Glomerular endothelial cell (primary cell): ENCODE results near the gene DEPDC1B. TPM values are rescaled to one million over a fixed set of nuclear protein-coding genes. Genes with fewer than 3 reads are reported as not detected.
A peak's percentile ranks its signal among the peaks of the same experiment; 100 is the strongest.
"Not testable (repeated sequence)": the region's sequence is repeated elsewhere in the genome, so short reads cannot be mapped to it uniquely, and the experiment has no call there.

Source experiments
- DNase-seq: peaks from one replicate; pipeline ENCODE4 v3.0.0-alpha.2; 2011; ENCODE audit warnings: low read depth, low spot score; ENCODE audit errors: extremely low read depth
- total RNA-seq: library from RNA; depleted of rRNA; stranded (reverse); fragments of >200 nt; gene quantifications from 2 replicates; pipeline ENCODE4 v1.2.3, GENCODE V29; 2015

Gene DEPDC1B
- total RNA-seq, 1 donor from 2014 or later: 3.4 TPM

DNA sequence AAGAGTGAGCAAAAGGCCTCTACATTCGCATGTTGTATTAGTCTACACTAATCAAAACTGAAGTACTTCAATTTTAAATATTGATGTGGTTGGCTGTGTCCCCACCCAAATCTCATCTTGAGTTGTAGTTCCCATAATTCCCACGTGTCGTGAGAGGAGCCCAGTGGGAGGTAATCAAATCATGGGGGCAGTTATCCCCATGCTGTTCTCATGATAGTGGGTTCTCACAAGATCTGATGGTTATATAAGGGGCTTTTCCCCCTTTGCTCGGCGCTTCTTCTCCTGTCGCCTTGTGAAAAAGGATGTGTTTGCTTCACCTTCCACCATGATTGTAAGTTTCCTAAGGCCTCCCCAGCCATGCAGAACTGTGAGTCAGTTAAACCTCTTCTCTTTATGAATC, 112.7 kb downstream of the DEPDC1B start:
- not testable (repeated sequence) for DNase-seq

DNA sequence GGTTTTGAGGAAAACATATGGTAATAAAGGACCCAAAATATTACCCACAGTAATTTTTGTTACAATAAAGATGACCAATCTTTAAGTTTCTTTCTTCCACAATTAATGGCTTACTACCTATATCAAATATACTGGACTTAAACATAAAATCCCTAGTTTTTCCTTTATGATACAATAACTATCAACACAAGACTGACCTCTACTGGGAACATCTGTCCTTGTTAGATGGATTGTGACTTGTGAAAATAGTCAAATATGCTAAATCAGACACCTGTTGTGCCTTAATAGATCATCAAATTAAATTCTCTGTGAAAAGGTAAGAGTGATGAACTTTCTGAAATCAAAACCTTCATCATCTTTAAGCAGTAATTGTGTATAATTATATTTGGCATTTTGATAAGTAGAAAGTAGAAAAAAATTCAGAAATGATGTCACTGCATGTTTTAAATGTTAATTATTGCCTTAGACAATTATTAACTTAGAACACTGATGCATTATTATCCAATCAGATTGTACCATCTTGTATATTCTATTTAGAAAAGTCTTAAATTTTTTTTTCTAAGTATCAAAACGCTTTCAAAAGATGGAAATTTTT, 113.6 kb downstream of the DEPDC1B start:
- DNase-seq: peak; percentile 10

DNA sequence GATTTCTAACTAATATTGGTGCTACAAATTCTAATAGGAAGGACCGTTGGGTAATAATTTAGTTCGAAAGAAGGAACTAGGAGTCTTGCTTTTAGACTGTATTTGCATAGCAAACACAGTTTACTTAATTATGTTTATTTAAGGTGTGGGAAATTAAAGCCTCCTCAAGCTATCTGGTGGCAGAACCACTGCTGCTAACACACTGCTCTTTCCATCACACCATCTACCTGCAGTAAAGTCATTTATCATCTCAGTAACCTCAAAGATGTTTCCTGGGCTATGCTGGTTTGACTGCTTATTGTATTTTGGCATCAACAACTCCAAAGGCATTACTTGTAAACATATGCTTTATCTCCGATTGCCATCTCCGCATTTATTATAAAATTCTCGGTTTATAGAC, 114.3 kb downstream of the DEPDC1B start:
- no peak for DNase-seq

DNA sequence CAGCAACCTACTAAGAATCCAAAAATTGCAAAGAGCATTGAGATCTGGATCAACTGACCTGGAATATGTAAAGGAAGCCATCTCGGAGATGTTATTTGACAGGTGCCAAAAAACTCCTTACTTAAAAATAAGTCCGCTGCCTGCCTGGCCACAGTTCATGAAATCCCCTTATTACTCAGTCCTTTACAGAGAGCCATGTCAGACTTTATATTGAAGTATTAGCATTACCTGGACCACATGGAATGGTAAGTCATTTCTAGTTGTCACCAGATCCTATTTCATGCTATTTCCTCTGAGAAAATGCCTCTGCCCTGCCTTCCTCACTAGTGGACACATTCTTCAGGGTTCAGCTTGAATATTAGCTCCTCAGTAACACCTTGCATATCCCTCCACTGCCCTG, 115.7 kb downstream of the DEPDC1B start:
- DNase-seq: no peak

- DNase-seq: no peak
These were observed 116.3 kb downstream of the DEPDC1B start for GRCh38 chr5:60583616-60584015.

DNA sequence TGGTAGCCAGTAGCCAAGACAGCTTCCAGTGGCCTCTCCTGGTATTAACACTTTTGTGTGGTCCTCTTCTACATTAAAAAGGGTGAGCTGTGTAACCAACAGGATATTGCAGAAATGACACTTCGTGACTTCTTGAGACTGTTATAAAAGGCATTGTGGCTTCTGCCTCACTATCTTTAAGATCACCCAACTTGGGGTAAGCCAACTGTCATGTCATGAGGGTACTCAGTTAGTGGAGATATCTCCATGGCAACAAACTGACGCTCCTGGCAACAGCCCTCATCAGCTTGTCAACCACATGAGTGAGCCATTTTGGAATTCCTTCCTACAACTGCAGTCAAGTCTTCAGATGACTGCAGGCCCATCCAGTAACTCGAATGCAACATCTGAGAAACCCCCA, 121.7 kb downstream of the DEPDC1B start:
- DNase-seq: no peak

GRCh38 chr5:60577116-60577515, 122.8 kb downstream of the DEPDC1B start:
- DNase-seq: no peak

- DNase-seq: no peak
These were observed 123.5 kb downstream of the DEPDC1B start for GRCh38 chr5:60576425-60576824.

DNA sequence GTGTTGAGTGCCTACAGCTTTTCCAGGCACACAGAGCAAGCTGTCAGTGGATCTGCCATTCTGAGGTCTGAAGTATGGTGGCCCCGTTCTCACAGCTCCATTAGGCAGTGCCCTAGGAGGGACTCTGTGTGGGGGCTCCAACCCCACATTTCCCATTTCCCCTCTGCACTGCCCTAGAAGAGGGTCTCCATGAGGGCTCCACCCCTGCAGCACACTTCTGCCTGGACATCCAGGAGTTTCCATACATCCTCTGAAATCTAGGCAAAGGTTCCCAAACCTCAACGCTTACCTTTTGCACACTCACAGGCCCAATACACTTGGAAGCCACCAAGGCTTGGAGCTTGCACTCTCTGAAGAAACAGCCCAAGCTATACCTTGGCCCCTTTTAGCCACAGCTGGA, 131.3 kb downstream of the DEPDC1B start:
- DNase-seq: no peak

DNA sequence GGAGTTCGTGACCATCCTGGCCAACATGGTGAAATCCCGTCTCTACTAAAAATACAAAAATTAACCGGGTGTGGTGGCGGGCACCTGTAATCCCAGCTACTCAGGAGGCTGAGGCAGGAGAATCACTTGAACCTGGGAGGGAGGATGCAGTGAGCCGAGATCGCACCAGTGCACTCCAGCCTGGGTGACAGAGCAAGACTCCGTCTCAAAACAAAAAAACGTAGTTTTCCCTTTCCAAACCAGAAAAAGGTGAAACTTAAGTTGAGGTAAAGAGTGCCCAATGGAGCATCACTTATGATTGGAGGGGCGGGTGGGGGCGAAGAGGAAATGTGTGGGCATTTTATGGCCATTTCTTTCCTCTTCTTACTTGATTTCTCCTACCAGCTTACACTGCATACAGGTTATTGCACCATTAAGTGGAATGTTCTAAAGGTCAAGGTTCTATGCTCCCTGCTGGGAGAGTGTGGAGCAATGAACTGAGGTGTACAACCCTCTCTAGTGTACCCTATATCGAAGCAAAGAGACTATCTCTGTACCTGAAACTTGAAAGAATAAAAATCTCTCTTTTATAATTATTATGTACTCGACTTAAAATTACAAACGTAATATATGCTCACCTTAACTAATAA, 136.2 kb downstream of the DEPDC1B start:
- DNase-seq: no peak

DNA sequence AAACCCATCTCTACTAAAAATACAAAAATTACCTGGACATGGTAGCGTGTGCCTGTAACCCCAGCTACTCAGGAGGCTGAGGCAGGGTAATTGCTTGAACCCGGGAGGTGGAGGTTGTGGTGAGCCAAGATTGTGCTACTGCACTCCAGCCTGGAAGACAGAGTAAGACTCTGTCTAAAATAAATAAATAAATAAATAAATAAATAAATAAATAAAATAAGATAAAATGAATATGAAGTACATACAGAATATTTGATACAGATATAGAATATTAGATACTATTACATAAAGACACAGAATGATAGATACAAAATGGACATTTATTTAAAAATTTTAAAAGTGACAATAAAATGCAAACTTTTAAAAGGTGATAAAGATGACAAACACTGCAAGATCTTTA, 146.7 kb downstream of the DEPDC1B start:
- DNase-seq: not testable (repeated sequence)

- DNase-seq: no peak
These were observed 148.1 kb downstream of the DEPDC1B start for GRCh38 chr5:60551829-60552228.

DNA sequence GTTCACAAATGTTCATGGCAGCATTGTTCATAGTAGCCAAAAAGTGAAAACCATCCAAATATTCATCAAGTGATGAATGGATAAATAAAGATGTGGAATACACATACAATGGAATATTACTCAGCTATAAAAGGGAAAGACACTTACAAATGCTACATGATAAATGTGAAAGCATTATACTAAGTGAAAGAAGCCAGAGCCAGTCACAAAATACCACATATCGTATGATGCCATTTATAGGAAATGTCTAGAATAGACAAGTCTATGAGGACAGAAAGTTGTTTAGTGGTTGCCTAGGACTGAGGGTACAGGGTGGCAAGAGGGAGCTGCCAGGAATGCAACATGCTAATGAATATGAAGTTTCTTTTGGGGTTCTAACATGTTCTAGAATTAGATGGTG, 148.7 kb downstream of the DEPDC1B start:
- no peak for DNase-seq

DNA sequence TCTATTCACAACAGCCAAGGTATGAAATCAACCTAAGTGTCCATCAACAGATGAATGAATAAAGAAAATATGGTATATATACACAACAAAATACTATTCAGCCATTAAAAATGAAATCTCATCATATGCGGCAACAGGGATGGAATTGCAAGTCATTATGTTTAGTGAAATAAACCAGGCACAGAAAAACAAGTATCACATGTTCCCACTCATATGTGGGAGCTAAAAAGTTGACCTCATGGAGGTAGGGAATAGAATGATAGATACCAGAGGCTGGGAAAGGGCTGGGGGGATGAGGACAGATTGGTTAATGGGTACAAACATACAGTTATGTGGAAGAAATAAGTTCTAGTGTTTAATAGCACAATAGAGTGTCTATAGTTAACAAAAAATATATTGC, 149.7 kb downstream of the DEPDC1B start:
- no peak for DNase-seq

DNA sequence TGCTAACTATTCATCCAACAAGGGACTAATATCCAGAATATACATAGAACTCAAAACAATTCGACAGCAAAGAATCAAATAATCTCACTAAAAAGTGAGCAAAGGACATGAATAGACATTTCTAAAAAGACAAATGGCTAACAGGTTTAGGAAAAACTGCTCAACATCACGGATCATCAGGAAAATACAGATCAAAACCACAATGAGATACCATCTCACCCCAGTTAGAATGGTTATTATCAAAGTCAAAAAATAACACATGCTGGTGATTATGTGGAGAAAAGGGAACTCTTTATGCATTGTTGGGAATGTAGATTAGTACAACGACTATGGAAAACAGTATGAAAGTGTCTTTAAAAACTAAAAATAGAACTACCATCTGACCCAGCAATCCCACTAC, 150.1 kb downstream of the DEPDC1B start:
- DNase-seq: no peak

Other genes starting within 250 kb of the DEPDC1B start
- 0.73 TPM in 1 of 2 replicates, not detected in the other for gene ELOVL7, start 144.1 kb upstream of the DEPDC1B start, total RNA-seq
- gene ERCC8, start 244.9 kb upstream of the DEPDC1B start, total RNA-seq: 9.6 and 11.1 TPM in 2 replicates
- gene NDUFAF2, start 245.0 kb upstream of the DEPDC1B start, total RNA-seq: 19.6 and 22.3 TPM in 2 replicates